ENCODE measurements around the gene GPX5.

Gene GPX5

DNA sequence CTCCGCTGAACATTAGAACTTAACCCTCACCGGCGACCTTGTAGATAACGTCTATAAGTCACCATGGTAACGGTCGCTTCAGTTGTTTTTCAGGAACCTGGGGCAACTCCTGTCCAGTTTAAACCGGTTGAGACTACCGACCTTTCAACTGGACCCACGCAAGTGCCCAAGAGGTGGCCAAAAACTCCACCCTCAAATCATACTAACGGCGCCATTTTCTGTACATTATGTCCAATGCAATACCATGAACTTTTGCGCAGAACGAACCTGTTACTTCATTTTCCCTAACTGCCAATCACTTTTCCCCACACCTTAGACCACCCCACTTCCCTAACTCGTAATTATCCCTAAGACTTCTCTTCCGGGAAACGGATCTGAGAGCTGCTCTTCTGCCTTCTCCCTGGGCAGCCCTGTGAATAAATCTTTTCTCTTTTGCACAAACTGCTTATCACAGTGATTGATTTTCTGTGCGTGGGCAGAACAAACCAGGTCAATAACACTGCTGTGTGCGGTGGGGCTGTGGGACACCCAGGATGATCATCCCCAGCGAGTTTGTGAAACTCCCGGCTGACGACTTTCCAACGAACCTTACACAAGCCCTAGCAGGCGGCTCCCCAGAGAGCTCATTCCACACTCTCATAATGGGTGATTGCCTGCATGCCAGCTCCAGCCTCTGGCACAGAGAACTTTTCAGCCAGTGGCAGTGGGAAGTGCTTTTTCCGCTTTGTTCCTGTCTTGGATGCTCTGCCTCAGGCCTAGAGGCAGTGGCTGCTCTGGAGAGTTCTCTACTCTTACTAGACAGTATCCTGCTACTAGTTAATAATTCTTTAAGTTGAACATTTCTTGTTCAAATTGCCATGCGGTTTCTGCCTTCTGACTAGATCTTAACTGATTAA lies 28.6 kb downstream of the GPX5 start:
- in situ Hi-C loops (cut with MboI; ENCODE audit: low sequenced_read_pairs): no loop called here

DNA sequence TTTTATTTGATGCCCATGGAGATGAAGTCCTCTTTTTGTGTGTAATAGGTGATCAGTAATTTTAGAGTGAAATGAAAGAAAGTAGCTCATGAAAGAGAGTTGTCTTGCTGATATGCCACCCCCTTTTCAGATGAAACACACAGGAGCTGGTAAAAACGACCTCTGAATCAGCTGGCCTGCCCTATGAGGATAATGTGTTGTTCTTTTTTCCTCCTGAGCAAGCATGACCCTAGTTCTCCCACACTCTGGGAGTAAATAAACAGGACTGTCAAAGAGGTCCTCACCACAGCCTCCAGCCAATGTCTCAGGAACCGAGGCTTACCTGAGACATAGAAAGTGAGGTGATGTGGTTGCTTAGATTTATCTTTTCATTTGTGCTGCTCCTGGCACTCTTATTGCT lies 29.5 kb downstream of the GPX5 start:
- in situ Hi-C loops (cut with MboI; ENCODE audit: low sequenced_read_pairs): no loop called here

DNA sequence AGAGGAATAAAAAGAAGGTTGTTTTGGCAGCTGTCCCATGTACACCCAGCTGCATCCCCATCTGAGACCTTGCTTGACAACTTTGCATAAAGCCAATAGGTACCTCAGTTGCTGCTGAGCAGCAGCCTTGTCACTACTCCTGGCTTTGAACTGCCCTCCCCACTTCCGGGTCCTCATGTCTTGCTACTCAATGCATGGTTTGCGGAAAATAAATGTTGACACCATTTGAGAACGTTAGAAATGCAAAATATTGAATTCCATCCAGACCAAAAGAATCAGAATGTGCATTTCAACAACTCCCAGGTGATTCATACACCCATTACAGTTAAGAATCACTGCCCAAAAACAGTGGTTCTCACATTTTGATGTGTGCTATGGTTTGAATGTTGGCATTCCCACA lies 32.9 kb downstream of the GPX5 start:
- in situ Hi-C loops (cut with MboI; ENCODE audit: low sequenced_read_pairs): no loop called here

DNA sequence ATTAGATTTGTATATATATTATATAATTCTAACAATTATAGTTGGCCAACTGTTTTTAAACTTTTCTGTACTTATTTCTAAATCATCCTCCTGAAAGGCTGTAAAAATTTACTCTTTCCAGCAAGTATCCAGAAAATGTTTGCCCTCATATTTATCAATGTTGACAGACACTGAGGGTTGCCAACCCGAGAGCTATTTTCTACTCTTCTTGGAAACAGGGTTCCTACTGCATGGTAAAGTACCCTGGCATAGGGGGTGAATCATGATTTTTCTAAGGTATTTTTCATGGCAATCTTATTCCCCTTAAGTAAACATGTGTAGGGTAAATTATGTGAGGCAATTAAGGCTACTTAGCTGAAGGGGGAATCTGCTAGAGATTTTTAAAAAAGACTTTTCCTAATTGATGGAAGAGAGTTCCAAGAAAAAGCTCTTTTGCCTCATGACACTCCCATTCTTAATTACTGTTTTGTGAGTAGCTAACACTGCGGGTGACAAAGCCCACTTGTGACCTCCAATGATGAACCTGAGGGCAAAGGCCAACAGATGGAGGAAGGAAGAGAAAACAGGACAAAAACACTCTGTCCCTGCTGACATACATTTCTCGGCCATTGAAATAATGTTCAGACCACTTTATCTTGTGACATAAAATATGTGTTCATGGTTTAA lies 37.9 kb downstream of the GPX5 start:
- in situ Hi-C loops (cut with MboI; ENCODE audit: low sequenced_read_pairs): no loop called here

DNA sequence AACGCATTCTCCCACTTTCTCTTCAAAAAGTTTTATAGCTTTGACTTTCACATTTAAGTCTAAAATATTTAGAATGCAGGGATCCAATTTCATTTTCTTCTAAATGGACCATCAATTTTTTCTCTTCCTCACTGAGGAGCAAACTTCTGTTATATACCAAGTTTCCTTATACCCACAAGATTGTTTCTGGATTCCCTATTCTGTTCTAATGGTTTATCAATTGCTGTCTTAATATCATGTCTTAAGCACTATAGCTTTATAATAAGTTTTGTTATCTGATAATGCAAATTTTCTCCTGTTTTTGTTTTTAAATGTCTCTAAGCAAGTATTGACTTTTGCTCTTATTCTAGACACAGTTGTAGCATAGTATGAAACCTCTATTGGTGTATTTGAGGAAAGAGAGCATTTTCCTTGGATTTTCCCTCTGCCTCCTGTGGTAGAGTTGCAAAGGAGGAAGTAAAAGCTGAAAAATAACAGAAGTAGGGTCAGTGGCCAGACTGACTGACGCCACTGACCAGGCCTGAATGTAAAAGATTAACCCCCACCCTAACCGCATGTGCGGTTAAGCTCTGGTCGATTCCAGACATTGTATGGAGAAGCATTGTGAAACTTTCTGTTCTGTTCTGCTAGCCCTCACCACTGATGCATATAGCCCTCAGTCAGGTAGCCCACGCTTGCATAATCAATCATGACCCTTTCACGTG lies 40.3 kb downstream of the GPX5 start:
- in situ Hi-C loops (cut with MboI; ENCODE audit: low sequenced_read_pairs): no loop called here

DNA sequence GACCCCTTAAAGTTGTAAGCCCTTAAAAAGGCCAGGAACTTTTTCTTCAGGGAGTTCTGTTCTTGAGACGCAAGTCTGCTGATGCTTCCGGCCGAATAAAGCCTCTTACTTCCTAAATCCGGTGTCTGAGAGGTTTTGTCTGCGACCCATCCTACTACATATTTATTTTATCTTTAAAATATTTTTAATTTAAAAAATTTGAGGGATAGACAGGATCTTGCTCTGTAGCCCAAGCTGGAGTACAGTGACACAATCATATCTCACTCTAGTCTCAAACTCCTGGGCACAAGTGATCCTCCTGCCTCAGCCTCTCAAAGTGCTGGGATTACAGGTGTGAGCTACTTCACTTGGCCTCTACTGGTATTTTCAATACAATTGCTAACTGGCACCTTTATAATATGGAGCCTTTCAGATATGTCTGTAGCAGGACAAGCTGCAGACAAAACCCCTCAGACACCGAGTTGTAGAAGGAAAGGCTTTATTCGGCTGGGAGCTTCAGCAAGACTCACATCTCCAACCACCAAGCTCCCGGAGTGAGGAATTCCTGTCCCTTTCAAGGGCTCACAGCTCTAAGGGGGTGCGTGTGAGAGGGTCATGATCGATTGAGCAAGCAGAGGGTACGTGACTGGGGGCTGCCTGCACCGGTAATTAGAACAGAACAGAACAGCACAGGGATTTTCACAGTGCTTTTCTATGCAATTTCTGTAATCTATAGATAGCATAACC lies 41.0 kb downstream of the GPX5 start:
- in situ Hi-C loops (cut with MboI; ENCODE audit: low sequenced_read_pairs): no loop called here

DNA sequence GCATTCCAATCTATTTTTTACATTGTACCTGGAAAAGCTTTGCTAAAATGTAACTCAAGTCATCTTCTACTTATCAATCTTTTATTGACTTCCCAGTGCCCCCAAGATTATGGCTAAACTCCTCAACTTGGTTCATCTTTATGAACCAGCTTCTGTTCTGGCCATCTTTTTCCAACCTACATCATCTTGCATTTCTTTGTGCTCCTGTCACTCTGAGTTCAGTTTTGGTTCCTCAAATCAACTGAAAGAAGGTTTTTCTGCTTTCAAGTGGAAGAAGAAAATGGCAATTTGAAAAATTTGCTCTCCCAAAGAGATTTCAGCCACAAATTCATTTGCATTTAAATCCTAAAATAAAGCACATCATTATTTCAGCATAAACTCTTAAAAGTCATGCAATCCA lies 41.8 kb downstream of the GPX5 start:
- in situ Hi-C loops (cut with MboI; ENCODE audit: low sequenced_read_pairs): no loop called here

DNA sequence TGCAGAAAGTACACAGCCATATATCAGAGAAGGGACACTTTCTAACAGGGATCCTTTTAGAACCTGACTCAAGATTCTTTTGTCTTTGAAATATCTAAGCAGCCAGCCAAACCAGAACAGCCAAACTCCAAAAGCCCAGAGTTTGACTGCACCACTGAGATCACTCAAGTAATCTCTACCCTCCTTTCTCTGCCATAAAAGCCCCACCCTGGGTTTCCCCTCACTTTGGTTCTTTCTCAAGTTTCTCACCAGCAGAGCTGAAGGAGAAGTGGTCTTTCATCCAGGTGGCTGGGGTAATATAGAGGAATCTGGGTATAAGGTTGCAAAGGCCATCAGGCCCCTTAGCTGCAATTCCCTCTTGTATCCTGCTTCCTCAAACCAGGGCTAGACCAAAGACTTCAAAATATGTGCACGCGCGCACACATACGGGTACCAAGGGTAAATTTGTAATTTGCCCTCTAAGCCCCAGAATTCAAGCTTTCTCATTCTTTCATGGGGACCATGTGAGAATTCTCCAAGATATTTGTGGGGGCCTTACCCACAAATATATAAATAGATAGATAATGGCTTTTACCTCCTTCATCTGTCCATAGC lies 42.9 kb downstream of the GPX5 start:
- in situ Hi-C loops (cut with MboI; ENCODE audit: low sequenced_read_pairs): no loop called here

DNA sequence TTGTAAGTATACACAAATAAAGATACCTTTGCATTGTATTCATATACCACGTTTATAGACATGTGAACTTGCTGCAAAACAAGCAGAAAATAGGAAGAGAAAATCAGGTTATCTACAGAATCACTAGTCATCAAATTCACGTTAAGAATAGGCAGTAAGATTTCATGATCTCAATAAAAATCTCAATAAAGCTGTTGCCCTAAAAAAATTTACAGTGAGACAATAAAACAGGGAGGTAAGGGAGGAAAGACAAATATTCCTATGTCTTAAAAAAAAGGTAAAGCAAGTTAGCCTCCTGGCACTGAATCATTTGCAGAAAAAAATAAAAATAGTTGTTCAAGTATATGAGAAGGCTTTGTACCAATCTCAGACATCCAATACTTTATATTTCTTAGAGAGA lies 44.1 kb downstream of the GPX5 start:
- in situ Hi-C loops (cut with MboI; ENCODE audit: low sequenced_read_pairs): no loop called here

DNA sequence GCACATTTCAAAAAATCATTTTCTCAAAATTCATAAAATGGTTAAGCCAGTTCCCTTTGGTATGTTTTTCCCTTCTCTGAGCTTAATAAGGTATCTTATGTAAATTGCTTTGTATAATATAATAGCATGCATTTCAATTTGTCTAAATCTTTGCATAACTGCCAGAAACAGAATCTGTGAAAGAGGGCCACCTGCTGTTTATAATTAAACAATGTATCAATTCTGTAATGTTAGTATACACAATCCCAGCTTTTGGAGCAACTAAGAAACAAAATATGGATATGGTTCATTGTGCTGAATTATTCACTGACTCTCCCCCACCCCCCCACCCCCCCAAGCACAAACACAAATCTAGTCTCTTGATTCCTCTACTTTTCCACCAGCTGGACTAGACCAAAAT lies 54.8 kb downstream of the GPX5 start:
- in situ Hi-C loops (cut with MboI; ENCODE audit: low sequenced_read_pairs): no loop called here

DNA sequence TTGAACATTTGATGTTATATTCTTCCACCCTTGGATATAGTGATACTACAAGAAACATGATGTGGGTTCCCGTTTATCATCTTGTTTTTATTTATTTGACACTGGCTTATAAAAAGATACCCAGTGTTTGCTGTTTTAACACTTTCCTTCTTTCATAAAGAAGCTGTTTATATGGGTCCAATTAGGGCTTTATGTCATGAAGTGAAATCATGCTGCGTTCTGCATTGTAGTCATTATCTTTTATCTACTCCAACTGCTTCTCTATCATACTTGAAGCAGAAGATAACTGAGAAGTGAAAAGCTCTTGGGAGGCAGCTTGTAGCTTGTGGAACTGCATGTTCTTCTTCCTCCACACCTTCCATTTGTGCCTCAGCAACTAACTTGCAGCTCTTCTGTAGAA lies 57.8 kb downstream of the GPX5 start:
- in situ Hi-C loops (cut with MboI; ENCODE audit: low sequenced_read_pairs): no loop called here
